ENCODE data around the gene DLG2. TPM values are rescaled to one million over a fixed set of nuclear protein-coding genes. Genes with fewer than 3 reads are reported as not detected.

Gene DLG2
- total and polyA plus RNA-seq, 2 of the 8 experiments (the other 6 are each of a cell fraction or from before 2014, with no cell fraction given), result 1.7 to 14.3 TPM

DNA sequence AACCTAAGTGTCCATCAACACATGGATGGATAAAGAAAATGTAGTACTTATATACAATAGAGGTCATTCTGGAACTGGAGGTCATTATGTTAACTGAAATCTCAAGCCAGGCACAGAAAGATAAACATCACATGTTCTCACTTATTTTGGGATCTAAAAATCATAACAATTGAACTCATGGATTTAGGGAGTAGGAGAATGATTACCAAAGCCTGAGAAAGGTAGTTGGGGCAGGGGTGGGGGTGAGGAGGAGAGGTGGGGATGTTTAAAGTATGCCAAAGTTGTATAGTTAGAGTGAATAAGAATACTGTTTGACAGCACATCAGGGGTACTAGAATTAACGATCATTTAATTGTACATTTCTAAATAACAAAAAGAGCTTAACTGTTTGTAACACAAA lies 1112.7 kb downstream of the DLG2 start:
- no peak overlapping the region for H2BK15ac ChIP-seq (ENCODE audit: low read length)
- H3K14ac ChIP-seq (ENCODE audit: insufficient read length), result no peak overlapping the region
- no peak overlapping the region for H3K4me3 ChIP-seq (ENCODE audit: extremely low read depth in 1 of 4, insufficient read depth in 2 of 4, low read depth in 3 of 4, low read length in 4 of 4)
- no peak overlapping the region for H3K4ac ChIP-seq (replicated peaks; ENCODE audit: insufficient read length, low read depth, low read length)
- no peak overlapping the region for H3K18ac ChIP-seq (ENCODE audit: extremely low read depth, low read length)
- DNase-seq (ENCODE audit: low read depth in 1 of 2, low spot score in 2 of 2) (no peak), FAIRE-seq (no peak)
- H2AFZ ChIP-seq (ENCODE audit: low read length), result no peak overlapping the region
- H2BK20ac ChIP-seq (ENCODE audit: low read length), result no peak overlapping the region
- H3K9me3 ChIP-seq (ENCODE audit: insufficient read depth in 2 of 2, low read depth in 1 of 2, low read length in 1 of 2), result no peaks in the 10 kb centered on the region
- H2BK12ac ChIP-seq (ENCODE audit: low read depth, low read length), result no peak overlapping the region
- H3K36me3 ChIP-seq (ENCODE audit: control insufficient read depth in 2 of 4, insufficient read depth in 4 of 4, low read length in 3 of 4), result no peaks in the 10 kb centered on the region
- no peak overlapping the region for H3K23ac ChIP-seq (ENCODE audit: insufficient read length)
- no peak overlapping the region for H4K91ac ChIP-seq (replicated peaks; ENCODE audit: insufficient read length, low read length)
- H4K20me1 ChIP-seq (replicated peaks in 1 of 2; ENCODE audit: control insufficient read depth in 1 of 2, insufficient read depth in 2 of 2, low read length in 2 of 2), result no peaks in the 10 kb centered on the region
- no peak overlapping the region for H3K4me2 ChIP-seq (ENCODE audit: insufficient read depth in 1 of 2, low read depth in 2 of 2, low read length in 2 of 2)
- no peaks in the 10 kb centered on the region for H3K79me2 ChIP-seq (ENCODE audit: control insufficient read depth in 1 of 2, insufficient read depth in 2 of 2, low read length in 2 of 2)
- H3K4me1 ChIP-seq (replicated peaks in 1 of 4; ENCODE audit: control insufficient read depth in 3 of 4, insufficient read depth in 4 of 4, low read length in 3 of 4), result no peaks in the 10 kb centered on the region
- peaks cover 0 to 1% (median 0%) of the 10 kb centered on the region in 4 experiments; a peak in 1 of 7 replicates for H3K27me3 ChIP-seq (replicated peaks in 1 of 4; ENCODE audit: control insufficient read depth in 3 of 4, extremely low read depth in 1 of 4, insufficient read depth in 3 of 4, low read length in 3 of 4)
- TF ChIP-seq GABPA (IDR thresholded peaks at IDR 0.05; ENCODE audit: borderline replicate concordance, insufficient read depth, low read length) (no peak), GTF2F1 (IDR thresholded peaks at IDR 0.05; ENCODE audit: borderline replicate concordance, low read depth, low read length) (no peak), NRF1 (IDR thresholded peaks at IDR 0.05; ENCODE audit: low read depth, low read length) (no peak), RXRA (IDR thresholded peaks at IDR 0.05; ENCODE audit: insufficient read depth, low read depth, low read length) (no peak)
- no peaks in the 10 kb centered on the region for H3K79me1 ChIP-seq (ENCODE audit: low read depth, low read length)
- no peak overlapping the region for H3K27ac ChIP-seq (ENCODE audit: low read depth, low read length)
- no peak overlapping the region for H2BK120ac ChIP-seq (replicated peaks; ENCODE audit: low read depth, low read length)
- no peaks in the 10 kb centered on the region for H3K23me2 ChIP-seq (ENCODE audit: low read depth, low read length)
- ChIA-PET POLR2A (ENCODE audit: partially characterized antibody) (no interaction called here), CTCF (ENCODE audit: partially characterized antibody) (interaction anchor here (0.7 to 1.3 kb wide), 6 partner anchors 9 to 129 kb away, joined by 3 to 4 read pairs (median 3); no protein-coding TSS in a partner anchor)
- H2AK5ac ChIP-seq (ENCODE audit: low read depth, low read length), result no peak overlapping the region
- WGBS, 2 experiments (ENCODE audit: extremely low coverage in 1 of 2, insufficient coverage in 1 of 2, insufficient read length in 1 of 2, insufficient replicate concordance in 2 of 2, low coverage in 1 of 2, low lambda C conversion rate in 2 of 2, missing lambda C conversion rate in 1 of 2), result 76% methylated on average over 1 of the region's 1 CpG; no CpG with 5 or more reads in 1 of the 2 experiments
- H4K8ac ChIP-seq (ENCODE audit: extremely low read depth, insufficient read depth, low read length), result no peak overlapping the region
- H3K9ac ChIP-seq (replicated peaks in 1 of 4; ENCODE audit: extremely low read depth in 1 of 4, low read depth in 3 of 4, low read length in 3 of 4), result no peak overlapping the region
- no peak overlapping the region for H2BK5ac ChIP-seq (ENCODE audit: low read depth, low read length)
- H3K56ac ChIP-seq (replicated peaks; ENCODE audit: insufficient read length, low read depth, low read length), result no peak overlapping the region
- no peak overlapping the region for H4K5ac ChIP-seq (ENCODE audit: insufficient read length, low read depth, low read length)
